ENCODE measurements around the gene NAPEPLD.
"Not testable (repeated sequence)": the region's sequence is repeated elsewhere in the genome, so short reads cannot be mapped to it uniquely, and the experiment has no call there.

- TF ChIP-seq CTCF (IDR thresholded peaks at IDR 0.05; ENCODE audit: control extremely low read depth in 1 of 3, insufficient read depth in 1 of 3, low read depth in 1 of 3, low read length in 3 of 3); EZH2 (IDR thresholded peaks at IDR 0.05; ENCODE audit: low read depth, low read length, severe bottlenecking); E2F6 (IDR thresholded peaks at IDR 0.05); EP300 (IDR thresholded peaks at IDR 0.05; ENCODE audit: borderline replicate concordance in 1 of 2, low read depth in 2 of 2, low read length in 2 of 2); POLR2A (IDR thresholded peaks at IDR 0.05; ENCODE audit: control extremely low read depth in 1 of 2, low read depth in 2 of 2, low read length in 2 of 2); JUN (IDR thresholded peaks at IDR 0.05; ENCODE audit: low read depth, low read length); POLR2AphosphoS5 (IDR thresholded peaks at IDR 0.05; ENCODE audit: low read depth, low read length); RAD21 (IDR thresholded peaks at IDR 0.05 in 1 of 2, conservative IDR thresholded peaks at IDR 0.05 in 1 of 2; ENCODE audit: low read depth in 2 of 2, low read length in 2 of 2): not testable (repeated sequence)
Observed at GRCh38 chr7:103152744-103153617, 4.1 kb upstream of the NAPEPLD start.

Data from H1 (cell line).